ENCODE data around the gene FH. TPM values are rescaled to one million over a fixed set of nuclear protein-coding genes. Genes with fewer than 3 reads are reported as not detected.

FH gene
- total RNA-seq, 1 donor from 2014 or later = 33.7 TPM

DNA sequence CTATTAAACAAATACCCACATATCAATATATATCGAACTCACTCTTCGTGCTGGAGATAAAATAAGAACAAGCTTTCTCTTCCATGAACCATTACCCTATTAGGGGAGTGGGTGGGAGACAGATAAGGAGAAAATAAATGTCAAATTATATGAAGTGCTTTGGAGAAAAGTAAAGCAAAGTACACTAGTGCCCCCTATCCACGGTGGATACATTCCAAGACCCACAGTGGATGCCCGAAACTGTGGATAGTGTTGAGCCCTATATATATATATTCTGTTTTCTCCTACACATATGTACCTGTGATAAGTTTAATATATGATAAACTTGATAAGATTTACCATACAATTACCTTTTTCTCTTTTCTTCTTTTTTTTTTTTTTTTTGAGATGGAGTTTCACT is 54.6 kb downstream of the FH start:
- TF ChIP-seq, protein P1, sequence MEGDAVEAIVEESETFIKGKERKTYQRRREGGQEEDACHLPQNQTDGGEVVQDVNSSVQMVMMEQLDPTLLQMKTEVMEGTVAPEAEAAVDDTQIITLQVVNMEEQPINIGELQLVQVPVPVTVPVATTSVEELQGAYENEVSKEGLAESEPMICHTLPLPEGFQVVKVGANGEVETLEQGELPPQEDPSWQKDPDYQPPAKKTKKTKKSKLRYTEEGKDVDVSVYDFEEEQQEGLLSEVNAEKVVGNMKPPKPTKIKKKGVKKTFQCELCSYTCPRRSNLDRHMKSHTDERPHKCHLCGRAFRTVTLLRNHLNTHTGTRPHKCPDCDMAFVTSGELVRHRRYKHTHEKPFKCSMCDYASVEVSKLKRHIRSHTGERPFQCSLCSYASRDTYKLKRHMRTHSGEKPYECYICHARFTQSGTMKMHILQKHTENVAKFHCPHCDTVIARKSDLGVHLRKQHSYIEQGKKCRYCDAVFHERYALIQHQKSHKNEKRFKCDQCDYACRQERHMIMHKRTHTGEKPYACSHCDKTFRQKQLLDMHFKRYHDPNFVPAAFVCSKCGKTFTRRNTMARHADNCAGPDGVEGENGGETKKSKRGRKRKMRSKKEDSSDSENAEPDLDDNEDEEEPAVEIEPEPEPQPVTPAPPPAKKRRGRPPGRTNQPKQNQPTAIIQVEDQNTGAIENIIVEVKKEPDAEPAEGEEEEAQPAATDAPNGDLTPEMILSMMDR (IDR thresholded peaks at IDR 0.05; ENCODE audit: insufficient read depth, low read length, severe bottlenecking) = no peak
- H3K36me3 ChIP-seq (ENCODE audit: control insufficient read depth, insufficient read depth, low read length) = no peaks in the 10 kb centered on the region
- FAIRE-seq (no peak), DNase-seq (ENCODE audit: low read depth) (no peak)
- no peak overlapping the region for H3K4me3 ChIP-seq (ENCODE audit: low read depth, low read length)
- H3K27me3 ChIP-seq (ENCODE audit: control insufficient read depth, insufficient read depth, low read length) = no peaks in the 10 kb centered on the region

DNA sequence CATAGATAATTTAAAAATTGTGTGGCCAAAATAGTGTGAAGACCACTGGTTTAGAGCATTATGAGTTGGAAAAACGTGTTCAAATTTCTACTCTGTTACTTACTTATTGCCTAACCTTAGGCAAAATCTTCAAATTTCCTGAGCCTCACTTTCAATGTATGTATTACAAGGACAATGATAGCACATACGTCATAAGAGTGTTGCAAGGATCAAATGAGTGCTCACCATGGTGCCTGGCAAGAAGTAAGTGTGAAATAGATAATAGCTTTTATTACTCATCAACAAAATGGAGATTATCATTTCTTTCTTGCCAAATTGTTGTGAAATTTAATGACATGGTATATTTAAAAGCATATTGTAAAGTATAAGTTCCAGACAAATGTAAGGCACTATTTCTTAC is 57.2 kb downstream of the FH start:
- FAIRE-seq (no peak), DNase-seq (ENCODE audit: low read depth) (peak; percentile 15)
- no peaks in the 10 kb centered on the region for H3K27me3 ChIP-seq (ENCODE audit: control insufficient read depth, insufficient read depth, low read length)
- TF ChIP-seq, protein P1 (IDR thresholded peaks at IDR 0.05; ENCODE audit: insufficient read depth, low read length, severe bottlenecking) = no peak
- no peaks in the 10 kb centered on the region for H3K36me3 ChIP-seq (ENCODE audit: control insufficient read depth, insufficient read depth, low read length)
- H3K4me3 ChIP-seq (ENCODE audit: low read depth, low read length) = no peak overlapping the region

DNA sequence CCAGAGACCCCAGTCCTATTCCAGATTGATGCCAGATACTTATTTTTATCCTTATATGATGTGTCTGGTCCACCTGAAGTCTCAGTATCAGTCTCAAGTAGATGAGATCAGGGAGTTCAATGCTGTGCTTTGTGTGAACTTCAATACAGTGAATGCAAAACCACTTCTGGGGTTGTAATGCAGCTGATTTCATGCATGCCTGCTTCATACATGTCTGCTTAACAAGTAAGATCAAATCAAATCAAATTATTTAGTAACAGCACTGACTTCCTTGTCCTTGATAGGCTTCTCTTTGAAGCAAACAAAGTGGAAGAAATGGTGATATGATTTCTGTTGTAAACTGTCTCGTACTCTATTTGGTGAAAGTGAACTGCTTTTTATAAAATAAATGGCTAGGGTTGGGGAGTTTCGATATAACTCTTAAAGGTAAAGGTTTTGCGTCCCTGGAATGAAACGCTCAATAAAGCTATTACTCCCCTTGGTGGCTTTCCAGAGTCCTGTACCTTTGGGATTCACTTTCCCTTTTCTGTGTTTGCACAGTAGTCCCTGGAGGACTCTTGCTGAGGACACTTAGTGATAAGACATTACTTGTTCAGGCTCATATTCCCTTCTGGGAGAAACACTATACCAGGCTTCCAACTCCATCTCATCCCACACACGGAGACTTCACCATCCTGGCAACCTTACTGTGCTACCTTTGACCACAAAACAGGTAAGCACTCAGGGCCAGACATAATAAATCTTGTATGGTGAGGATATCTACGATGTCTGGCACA is 59.3 kb downstream of the FH start:
- no peak for DNase-seq (ENCODE audit: low read depth)
- Histone ChIP-seq H3K36me3 (ENCODE audit: control insufficient read depth, insufficient read depth, low read length) (no peaks in the 10 kb centered on the region), H3K27me3 (ENCODE audit: control insufficient read depth, insufficient read depth, low read length) (no peaks in the 10 kb centered on the region), H3K4me3 (ENCODE audit: low read depth, low read length) (no peak overlapping the region)
- TF ChIP-seq, protein P1 (IDR thresholded peaks at IDR 0.05; ENCODE audit: insufficient read depth, low read length, severe bottlenecking) = no peak
- FAIRE-seq = no peak

DNA sequence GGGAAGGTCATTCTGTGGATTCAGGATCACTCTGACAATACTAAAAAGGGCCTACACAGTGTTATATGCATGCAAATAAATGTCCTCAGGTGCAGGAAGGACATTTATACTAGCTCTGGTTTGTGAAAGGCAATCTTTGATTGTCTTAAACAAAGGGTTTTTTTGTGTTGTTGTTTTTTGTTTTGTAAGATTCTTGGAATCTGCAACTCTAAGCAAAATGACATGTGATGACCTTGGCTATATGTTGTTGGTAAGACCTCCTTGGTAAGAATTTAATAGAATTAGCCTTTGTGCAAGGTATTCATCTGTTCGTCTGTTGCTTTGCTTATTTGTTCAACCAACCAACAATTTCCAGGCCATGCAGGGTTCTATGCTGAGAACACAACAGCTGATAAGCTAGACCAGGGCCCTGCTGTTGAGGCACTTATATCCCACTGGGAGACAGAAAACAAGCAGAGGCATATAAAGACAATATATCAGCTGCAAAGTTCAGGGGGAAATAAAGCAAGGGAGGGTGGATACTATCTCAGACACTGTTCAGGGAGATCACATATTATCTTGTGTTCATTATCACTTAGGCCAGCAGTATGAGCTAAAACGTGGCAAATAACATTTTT is 60.3 kb downstream of the FH start:
- TF ChIP-seq, protein P1 (IDR thresholded peaks at IDR 0.05; ENCODE audit: insufficient read depth, low read length, severe bottlenecking) = no peak
- no peak for DNase-seq (ENCODE audit: low read depth)
- FAIRE-seq = no peak
- Histone ChIP-seq H3K4me3 (ENCODE audit: low read depth, low read length) (no peak overlapping the region), H3K27me3 (ENCODE audit: control insufficient read depth, insufficient read depth, low read length) (no peaks in the 10 kb centered on the region), H3K36me3 (ENCODE audit: control insufficient read depth, insufficient read depth, low read length) (no peaks in the 10 kb centered on the region)

DNA sequence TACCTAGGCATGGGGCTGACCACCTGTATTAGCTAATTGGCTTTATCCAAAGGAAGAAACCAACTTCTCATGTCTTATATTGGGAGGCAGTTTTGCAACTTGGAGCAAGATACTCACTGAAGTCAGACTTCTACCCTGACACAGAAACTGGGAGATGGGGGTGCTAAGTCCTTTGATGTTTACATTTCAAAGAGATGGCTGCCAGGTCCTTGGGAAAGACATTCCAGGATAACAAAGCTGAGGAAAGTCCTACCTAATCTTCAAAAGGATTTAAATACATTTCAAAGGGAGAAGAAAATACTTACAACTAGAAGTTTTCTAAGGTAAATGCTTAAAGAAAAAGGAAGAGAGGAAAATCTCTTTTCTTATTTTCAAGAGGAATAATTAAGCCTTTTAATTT is 62.1 kb downstream of the FH start:
- Histone ChIP-seq H3K4me3 (ENCODE audit: low read depth, low read length) (no peak overlapping the region), H3K27me3 (ENCODE audit: control insufficient read depth, insufficient read depth, low read length) (no peaks in the 10 kb centered on the region), H3K36me3 (ENCODE audit: control insufficient read depth, insufficient read depth, low read length) (no peaks in the 10 kb centered on the region)
- TF ChIP-seq, protein P1 (IDR thresholded peaks at IDR 0.05; ENCODE audit: insufficient read depth, low read length, severe bottlenecking) = no peak
- FAIRE-seq (no peak), DNase-seq (ENCODE audit: low read depth) (no peak)

Data from bronchial epithelial cell (primary cell).